GM21737 (cell line): Measurements from ENCODE around the gene PEX6.
"Not testable (repeated sequence)": the region's sequence is repeated elsewhere in the genome, so short reads cannot be mapped to it uniquely, and the experiment has no call there.

Source experiments
- ATAC-seq: cut with Tn5 transposase; IDR thresholded peaks from one replicate; pipeline ENCODE4 v1.9.1; 2021; ENCODE audit warnings: mild to moderate bottlenecking, moderate library complexity; ENCODE audit not compliant: unreplicated experiment

The PEX6 gene

DNA sequence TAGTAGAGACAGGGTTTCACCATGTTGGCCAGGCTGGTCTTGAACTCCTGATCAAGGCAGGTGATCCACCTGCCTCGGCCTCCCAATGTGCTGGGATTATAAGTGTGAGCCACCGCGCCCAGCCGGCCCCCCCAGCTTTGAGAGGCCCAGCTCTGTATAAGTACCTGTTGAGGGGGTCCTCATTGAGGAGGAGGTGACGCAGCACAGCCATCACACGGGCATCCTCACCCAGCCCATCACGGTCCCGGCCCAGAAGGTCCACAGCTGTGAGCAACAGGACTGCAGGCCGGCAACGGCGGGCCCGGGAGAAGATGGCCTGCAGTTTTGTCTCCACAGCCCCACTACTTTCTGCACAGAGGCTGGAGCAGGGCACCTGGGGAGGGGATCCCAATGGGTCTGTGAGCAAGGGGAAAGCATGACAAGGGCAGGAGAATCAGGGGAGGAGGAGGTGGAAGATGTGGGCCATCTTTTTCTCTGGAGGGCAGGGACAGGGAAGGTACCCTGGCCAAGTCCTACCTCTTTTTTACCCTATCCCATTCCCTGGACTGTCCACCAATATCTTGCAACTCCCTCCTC lies 10.8 kb downstream of the PEX6 start:
- no peak for ATAC-seq

DNA sequence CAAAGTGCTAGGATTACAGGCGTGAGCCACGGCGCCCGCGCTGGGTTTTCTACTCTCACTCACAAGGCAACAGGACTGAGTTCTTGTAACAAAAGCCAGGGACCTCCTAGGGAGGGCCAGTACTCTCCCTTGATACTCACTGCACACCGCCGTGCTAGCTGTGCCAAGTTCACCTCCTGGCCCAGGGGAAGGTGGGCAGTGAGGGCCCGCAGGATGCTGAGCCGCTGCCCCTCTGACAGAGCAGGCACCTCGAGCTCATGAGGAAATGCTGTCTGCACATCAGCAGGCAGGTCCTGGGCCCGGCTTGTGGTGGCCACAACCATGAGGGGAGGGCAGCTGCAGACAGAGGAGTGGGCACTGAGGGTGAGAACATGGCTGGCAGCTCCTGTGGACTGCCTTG lies 11.8 kb downstream of the PEX6 start:
- ATAC-seq = no peak

DNA sequence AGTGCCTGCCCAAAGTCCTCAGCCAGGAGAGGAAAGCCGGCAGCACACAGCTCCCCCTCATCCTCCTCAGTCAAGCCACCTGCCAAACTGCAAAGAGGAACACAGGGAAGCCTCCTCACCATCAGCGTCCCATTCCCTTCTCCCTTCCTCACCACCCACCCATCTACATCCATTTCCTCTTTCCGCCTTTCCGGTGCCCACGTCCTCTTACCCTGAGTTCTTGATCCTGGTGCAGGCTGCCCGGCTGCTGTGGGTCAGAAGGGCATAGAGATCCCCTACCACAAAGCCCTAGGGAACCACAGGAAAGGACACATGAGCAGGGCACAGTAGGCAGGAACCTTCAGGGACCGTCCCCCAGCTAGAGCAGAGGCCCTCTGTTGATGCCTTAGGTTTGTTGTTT lies 12.4 kb downstream of the PEX6 start:
- ATAC-seq = no peak

DNA sequence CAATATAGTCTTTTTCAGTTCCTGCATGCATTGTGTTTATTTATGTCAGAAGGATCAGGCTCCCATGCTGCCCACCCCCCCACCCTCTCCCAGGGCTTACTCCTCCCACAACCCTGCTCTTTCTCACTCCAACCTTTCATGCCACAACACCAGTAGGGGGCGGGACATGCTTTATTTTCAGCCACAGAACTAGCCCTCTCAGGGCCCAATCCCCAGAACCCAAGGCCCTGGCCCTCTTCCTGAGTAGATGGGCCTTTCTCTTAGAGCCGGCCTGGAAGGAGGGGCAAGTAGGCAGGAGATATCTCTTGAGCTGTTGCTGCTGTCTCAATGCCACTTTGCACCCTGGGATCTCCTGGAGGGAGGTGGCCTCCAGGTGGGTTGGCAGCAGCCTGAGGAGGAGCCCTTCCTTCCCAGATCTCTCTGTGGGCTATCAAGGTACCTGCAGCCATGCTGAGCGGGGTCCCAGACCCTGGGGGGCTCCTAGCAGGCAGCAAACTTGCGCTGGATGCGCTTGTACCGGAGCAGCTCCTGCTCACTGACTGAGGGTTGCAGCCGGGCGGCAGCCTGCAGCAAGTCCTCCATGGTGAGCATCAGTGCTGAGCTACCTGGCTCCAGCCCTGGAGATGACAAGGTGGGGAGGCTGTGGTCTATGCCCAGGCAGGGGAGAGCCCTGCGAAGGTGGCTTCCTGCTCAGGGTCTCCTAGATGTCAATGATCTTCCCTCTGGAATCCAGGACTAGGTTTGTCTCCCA lies 15.0 kb downstream of the PEX6 start:
- ATAC-seq = no peak

DNA sequence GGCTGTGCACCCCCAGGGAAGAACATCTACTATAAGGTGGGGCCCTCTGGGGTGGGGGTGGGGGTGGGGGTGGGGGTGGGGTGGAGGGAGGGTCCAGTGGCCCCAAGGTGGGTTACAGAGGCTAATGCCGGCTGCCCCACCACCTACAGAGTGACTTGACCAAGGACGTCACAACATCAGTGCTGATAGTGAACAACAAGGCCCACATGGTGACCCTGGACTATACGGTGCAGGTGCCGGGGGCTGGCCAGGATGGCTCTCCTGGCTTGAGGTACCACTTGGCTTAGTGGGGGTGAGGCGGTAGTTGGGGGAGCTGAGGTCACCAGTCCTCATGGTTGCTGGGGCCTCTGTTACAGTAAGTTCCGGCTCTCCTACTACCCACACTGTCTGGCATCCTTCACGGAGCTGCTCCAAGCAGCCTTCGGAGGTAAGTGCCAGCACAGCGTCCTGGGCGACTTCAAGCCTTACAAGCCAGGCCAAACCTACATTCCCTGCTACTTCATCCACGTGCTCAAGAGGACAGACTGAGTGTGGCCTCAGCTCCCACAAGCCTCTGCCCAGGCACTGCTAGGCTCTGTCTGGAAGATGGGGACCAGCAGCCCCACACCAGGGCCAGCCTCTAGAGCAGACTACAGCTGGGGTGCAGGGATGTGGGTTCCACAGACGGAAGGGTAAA lies 15.7 kb downstream of the PEX6 start:
- ATAC-seq = no peak

DNA sequence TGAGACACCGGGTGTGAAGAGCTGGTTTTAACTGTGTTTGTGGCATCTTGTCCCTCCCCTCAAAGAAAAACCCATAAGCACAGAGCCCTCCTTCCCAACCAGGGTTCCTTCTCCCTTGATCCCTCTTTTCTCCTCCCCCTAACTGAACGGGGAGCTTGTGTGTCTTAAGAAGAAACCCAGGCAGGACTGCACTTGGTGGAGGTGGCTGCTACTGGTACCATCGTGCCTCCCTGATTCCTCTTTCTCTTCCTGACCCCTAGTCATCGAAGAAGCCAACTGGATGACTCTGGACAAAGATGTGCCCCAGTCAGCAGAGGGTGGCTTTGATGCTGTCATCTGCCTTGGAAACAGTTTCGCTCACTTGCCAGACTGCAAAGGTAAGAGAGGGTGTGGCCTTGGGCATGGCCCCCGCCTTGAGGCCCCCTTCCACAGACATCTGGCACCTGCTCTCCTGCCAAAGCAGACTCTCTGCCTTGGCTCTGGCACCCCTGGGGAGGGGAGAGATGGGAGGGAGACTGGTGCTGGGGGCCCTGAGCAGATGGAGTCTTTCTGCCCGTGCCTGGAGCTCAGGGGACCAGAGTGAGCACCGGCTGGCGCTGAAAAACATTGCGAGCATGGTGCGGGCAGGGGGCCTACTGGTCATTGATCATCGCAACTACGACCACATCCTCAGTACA lies 16.3 kb downstream of the PEX6 start:
- ATAC-seq = no peak

DNA sequence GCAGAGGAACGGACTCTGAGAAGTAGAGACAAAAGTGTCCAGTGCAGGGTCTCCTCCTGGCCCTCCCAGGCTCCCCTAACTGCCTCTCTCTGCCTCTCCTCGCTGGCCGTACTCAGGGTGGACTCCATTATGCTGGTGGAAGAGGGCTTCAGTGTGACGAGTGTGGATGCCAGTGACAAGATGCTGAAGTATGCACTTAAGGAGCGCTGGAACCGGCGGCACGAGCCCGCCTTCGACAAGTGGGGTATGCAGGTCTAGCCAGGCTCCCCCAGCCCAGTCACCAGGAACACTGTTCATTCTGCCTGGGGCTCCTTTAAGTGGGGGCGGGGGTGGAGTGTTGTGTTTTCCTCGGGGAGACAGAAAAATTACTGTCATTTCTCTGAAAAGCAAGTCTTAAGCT lies 16.9 kb downstream of the PEX6 start:
- ATAC-seq = no peak

DNA sequence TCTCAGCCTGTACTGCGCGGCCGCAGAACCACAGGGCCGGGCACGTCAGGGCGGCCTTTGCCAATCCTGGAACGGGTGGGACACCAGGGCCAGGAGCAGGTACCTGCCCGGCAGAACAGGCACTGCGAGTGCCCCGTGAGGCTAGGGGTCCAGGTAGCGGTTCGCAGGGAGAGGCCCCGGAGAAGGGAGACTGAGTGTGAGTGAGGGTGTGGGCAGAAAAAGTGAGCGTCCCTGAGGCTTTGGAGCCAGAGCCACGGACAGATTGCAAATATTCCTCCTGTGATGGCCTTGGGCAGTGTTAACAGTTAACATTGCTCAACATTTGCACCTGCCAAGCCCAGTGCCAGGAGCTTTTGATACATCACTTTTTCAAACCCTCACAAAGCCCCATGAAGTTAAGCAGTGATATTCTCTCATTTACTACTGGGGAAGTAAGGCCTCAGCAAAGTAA lies 17.9 kb downstream of the PEX6 start:
- ATAC-seq = no peak

DNA sequence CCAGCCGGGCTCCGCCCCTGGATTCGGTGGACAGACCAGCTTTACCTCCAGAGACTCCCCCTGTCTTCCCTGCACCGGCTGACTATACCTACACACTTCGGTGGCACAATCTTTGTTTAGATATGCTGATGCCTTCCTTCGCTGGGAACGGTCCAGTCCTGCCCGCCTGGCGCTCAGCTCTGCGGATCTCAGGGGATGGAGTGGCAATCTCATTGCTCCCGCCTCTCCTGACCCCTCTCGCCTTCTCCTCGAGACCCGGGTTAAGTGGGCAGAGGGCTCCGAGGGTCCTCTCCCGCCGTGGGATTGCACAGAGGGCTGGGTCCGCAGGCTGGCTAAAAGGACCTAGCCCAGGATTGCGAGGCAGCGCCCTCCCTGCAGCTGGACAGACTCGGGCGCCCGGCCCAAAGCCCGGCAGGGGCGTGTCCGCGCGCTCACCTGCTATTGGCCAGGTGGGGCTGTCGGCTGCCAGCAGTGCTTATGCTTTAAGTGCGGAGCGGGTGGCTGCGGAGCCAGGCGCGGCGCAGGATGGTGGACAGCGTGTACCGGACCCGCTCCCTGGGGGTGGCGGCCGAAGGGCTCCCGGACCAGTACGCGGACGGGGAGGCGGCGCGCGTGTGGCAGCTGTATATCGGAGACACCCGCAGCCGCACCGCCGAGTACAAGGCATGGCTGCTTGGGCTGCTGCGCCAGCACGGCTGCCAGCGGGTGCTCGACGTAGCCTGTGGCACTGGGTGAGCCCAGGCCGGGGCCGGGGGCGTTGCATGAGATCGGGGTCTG lies 18.6 kb downstream of the PEX6 start, which contains the start of gene GNMT:
Gene GNMT, plus strand, starts transcription at position 512 of the 777 bp plus-strand sequence. Its CDS starts 14 bp downstream, at position 526.
- no peak for ATAC-seq

DNA sequence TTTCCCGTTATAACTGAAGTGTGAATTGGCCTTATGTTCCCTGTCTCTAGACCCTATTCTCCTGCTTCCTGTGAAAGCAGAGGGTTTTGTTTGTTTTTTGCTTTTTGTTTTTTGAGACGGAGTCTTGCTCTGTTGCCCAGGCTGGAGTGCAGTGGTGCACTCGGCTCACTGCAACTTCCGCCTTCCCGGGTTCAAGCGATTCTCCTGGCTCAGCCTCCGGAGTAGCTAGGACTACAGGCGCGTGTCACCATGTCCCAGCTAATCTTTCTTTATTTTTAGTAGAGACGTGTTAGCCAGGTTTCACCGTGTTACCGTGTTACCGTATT lies 19.1 kb downstream of the PEX6 start:
- no peak for ATAC-seq

DNA sequence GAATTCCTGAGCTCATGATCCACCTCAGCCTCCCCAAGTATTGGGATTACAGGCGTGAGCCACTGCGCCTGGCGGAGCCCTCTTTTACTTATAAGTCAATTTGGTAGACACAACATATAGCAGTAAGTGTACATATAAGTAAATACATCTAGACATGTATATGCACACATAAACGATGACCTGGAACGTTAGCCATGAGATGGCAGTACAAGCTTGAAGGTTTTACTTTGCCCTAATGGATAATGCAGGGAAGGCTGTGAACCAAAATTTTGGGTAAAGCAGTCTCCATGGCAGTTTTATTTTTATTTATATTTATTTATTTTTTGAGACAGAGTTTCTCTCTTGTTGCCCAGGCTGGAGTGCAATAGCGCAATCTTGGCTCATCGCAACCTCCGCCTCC lies 20.9 kb downstream of the PEX6 start:
- ATAC-seq = no peak

DNA sequence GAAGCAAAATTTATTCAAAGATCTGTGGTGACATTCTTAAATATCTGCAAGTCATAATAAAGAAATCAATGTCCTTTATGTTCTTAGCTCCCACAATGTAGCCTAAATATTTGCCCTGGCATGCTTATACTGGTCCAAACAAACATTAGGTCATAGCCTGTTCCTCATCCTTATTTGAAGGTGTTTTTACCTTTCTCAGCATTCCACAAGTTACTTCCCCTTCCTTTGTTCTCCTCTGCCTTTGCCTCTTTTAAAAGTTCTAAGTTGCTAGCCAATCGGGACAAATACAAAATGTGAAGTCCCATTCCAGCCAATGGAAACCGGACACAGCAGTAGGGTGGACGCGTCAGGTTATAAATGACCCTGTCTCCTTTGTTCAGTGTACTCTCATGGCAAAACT lies 24.6 kb downstream of the PEX6 start:
- ATAC-seq = not testable (repeated sequence)

DNA sequence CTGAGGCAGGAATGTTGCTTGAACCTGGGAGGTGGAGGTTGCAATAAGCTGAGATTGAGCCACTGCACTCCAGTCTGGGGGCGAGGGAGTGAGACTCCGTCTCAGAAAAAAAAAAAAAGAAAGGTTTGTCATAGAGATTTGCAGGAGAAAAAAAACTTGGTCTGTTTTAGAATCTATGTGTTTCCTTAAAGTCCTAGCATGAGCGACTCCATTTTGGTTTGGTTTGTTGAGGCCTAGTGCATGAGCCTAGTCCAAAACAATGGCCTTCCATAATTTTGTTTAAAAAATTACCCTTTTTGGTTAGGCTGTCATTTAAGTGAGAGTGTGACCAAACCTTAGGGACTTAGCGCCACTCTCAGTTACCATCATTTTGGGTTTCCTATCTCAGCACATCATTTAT lies 26.6 kb downstream of the PEX6 start:
- ATAC-seq = no peak

DNA sequence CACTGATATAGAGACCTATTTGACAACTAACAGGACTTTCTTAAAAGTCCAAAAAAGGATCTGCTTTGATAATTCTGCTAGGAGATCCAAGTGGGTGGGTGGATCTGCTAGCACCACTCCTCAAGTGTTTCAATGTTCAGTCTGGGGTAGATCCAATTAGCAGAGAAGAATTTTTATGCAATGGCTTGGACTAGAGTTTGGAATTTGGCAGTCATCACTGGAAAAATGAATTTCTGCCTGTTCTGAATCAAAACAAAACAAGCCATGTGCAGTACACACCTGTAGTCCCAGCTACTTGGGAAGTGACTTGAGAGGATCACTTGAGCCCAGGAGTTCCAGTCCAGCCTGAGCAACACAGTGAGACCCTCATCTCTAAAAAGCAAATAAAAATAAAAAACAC lies 31.0 kb downstream of the PEX6 start:
- no peak for ATAC-seq

DNA sequence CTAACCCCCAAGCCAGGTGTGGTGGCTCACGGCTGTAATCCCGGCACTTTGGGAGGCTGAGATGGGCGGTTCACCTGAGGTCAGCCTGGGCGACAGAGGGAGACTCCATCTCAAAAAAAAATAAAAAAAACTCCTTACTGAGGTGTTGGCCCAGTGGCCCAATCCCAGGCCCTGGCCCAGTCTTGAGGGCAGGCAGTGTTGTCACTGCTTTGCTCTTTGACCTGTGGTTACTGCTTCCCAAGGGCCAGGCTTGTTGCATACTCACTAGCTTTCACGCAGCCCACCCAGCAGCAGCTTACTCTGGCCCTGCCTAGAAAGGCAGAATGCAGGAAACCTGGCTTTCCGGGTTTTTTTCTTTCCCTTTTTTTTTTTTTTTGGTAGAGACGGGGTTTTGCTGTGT lies 36.5 kb downstream of the PEX6 start:
- ATAC-seq = no peak

DNA sequence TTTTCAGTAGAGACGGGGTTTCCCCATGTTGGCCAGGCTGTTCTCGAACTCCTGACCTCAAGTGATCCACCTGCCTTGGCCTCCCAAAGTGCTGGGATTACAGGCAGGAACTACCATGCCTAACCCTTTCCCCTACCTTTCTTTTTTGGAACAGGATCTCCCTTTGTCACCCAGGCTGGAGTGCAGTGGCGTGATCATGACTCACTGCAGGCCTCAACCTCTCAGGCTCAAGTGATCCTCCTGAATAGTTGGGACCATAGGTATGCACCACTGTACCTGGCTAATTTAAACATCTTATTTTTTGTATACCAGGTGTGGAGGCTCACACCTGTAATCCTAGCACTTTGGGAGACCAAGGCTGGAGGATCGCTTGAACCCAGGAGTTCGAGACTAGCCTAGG lies 37.6 kb downstream of the PEX6 start:
- not testable (repeated sequence) for ATAC-seq

DNA sequence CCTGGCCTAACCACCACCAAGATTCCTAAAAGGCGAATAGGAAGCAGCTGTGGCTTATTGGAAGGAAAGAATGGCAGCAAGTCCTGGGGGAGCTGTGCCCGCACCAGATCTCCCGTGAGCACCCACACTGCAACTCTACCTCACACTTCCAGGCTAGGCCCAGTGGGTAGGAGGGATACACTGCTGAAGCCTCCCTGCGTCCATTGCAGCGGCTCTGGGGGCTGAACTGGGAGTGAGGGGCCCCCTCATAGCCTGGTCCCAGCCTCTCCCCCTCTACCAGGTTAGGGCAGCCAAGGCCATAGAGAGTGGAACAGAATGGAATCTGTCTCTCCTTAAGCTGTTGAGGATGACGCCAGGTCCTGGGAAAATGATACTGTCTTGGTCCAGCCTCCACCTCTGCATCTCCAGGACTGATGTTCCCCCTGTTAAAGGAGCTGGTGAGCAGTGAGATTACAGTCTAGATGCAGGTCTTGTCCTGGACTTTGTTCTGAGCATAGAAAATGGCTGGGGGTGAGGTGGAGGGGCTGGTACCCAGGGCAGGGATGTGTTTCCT lies 38.4 kb downstream of the PEX6 start:
- no peak for ATAC-seq

DNA sequence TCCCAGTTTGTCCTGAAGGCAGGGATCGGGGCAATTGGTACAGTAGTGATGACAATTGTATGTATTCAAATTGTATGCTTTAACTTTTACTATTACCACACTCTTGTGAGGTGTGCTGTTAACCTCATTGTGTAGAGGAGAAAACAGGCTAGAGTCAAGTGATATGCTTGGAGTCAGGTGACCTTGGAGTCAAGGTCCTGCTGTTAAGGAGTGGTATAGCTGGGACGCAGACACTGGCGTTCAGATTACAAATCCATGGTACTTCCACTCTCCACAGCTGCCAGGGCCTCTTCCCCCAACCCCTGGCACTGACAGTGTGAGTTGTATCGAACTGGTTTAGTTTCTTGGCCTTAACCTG lies 39.2 kb downstream of the PEX6 start:
- ATAC-seq = no peak

DNA sequence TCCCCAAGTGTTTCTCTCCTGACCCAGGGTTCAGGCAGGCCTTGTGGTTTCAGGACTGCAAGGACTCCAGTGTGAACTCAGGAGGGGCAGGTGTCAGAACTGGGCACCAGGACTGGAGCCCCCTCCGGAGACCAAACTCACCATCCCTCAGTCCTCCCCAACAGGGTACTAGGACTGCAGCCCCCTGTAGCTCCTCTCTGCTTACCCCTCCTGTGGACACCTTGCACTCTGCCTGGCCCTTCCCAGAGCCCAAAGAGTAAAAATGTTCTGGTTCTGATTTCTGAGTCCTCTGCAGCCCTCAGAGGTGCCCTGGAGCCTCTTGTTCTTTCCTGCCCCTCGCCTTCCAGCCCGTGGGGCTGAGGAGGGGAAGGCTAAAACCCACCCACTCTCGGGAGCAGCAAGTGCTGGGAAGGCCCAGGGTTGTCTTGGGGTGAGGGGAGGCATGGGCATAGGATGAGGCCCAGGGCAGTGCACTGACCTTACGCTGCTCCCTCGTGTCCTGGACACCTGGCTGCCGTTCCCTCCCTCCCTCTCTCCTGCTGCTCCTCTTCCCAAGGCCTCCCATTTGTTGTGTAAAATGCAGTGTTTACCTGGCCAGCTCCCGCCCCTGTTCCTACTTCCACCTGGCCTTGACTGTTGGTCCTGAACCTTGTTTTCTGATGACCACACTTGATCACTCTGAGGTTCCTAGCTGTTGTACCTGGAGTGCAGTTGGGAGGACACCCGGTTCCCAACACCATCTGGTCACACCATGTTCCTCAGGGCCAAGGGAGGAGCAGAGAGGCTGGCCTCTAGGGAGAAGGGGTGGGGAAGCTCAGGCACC lies 39.8 kb downstream of the PEX6 start:
- no peak for ATAC-seq

DNA sequence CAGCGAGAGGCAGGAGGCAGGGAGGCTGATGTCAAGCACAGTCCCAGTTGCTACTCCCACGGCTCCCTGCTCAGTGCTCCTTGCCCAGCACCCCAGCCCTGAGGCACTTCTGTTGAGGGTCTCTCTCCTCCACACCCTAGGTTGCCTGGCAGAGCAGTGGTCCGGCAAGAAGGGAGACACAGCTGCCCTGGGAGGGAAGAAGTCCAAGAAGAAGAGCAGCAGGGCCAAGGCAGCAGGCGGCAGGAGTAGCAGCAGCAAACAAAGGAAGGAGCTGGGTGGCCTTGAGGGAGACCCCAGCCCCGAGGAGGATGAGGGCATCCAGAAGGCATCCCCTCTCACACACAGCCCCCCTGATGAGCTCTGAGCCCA lies 40.6 kb downstream of the PEX6 start:
- ATAC-seq = no peak
